HG03280 (cell line): ENCODE data around the gene ANO2.

Experiments used
- ATAC-seq: cut with Tn5 transposase; IDR thresholded peaks from one replicate; pipeline ENCODE4 v1.9.1; 2021; ENCODE audit warnings: mild to moderate bottlenecking, moderate library complexity; ENCODE audit not compliant: unreplicated experiment

Gene ANO2

GRCh38 chr12:5522432-5523335 is 422.4 kb downstream of the ANO2 start:
- no peak for ATAC-seq

GRCh38 chr12:5521456-5522325 is 423.4 kb downstream of the ANO2 start:
- no peak for ATAC-seq

- no peak for ATAC-seq
These were observed 424.2 kb downstream of the ANO2 start for GRCh38 chr12:5520831-5521230.

GRCh38 chr12:5520037-5520436 is 425.0 kb downstream of the ANO2 start:
- ATAC-seq, result no peak

GRCh38 chr12:5518584-5519365 is 426.3 kb downstream of the ANO2 start:
- no peak for ATAC-seq

- ATAC-seq, result no peak
These were observed 428.5 kb downstream of the ANO2 start for GRCh38 chr12:5516371-5517241.

GRCh38 chr12:5515458-5515857 is 429.6 kb downstream of the ANO2 start:
- ATAC-seq, result no peak

GRCh38 chr12:5514545-5514944 is 430.5 kb downstream of the ANO2 start:
- no peak for ATAC-seq

- ATAC-seq, result no peak
These were observed 431.0 kb downstream of the ANO2 start for GRCh38 chr12:5514016-5514415.

- ATAC-seq, result no peak
These were observed 431.7 kb downstream of the ANO2 start for GRCh38 chr12:5513406-5513805.
